Caco-2 (cell line): ENCODE results near the gene PRXL2A. TPM values are rescaled to one million over a fixed set of nuclear protein-coding genes. Genes with fewer than 3 reads are reported as not detected.

ENCODE experiments used
- BruUV-seq: library from RNA; stranded (reverse); fragments of 400-500 nt; replicated peaks from 2 replicates; lab custom pipeline; 2021; lab: Mats Ljungman, UMichigan
- CTCF ChIA-PET: fragments of 300-600 bp; sonication (Branson Sonifier 250); formaldehyde crosslinking; loops from one replicate; lab custom pipeline; 2022; ENCODE audit warnings: antibody characterized with exemption; lab: Charles Lee
- POLR2A ChIA-PET: fragments of 300-600 bp; sonication (Branson Sonifier 250); formaldehyde crosslinking; loops from one replicate; lab custom pipeline; 2022; ENCODE audit warnings: antibody characterized with exemption; lab: Charles Lee
- DNase-seq, 2 experiments: peaks; one replicate each; pipeline versions ENCODE4 v3.0.0 to v3.0.0-alpha.2; 2020 to 2022
- H3K27me3 ChIP-seq: replicated peaks from 2 replicates; pipeline ENCODE4 v1.6.0; 2011; ENCODE audit warnings: low read length; ENCODE audit not compliant: control insufficient read depth, insufficient read depth
- H3K36me3 ChIP-seq: 2 replicates; pipeline ENCODE4 v1.5.1; 2011; ENCODE audit warnings: low read length; ENCODE audit not compliant: control insufficient read depth, insufficient read depth
- H3K4me1 ChIP-seq: fragments of 250-450 bp; sonication (Bioruptor Pico); 2 replicates; pipeline ENCODE4 v1.5.1; 2020; ENCODE audit warnings: mild to moderate bottlenecking
- H3K4me3 ChIP-seq: 2 replicates; pipeline ENCODE4 v1.5.1; 2011; ENCODE audit warnings: low read depth, mild to moderate bottlenecking, control low read depth, low read length
- H3K9me3 ChIP-seq: fragments of 250-450 bp; sonication (Bioruptor Pico); 2 replicates; pipeline ENCODE4 v1.5.1; 2020; ENCODE audit warnings: mild to moderate bottlenecking, moderate library complexity
- H3K27ac Mint-ChIP-seq: one replicate; pipeline ENCODE4 v1.8.0; 2022; ENCODE audit warnings: mixed read lengths; ENCODE audit not compliant: unreplicated experiment
- H3K27me3 Mint-ChIP-seq: one replicate; pipeline ENCODE4 v1.8.0; 2022; ENCODE audit warnings: mixed read lengths; ENCODE audit not compliant: insufficient read depth, unreplicated experiment
- H3K36me3 Mint-ChIP-seq: one replicate; pipeline ENCODE4 v1.8.0; 2022; ENCODE audit warnings: mild to moderate bottlenecking, mixed read lengths; ENCODE audit not compliant: insufficient read depth, unreplicated experiment
- H3K4me1 Mint-ChIP-seq: one replicate; pipeline ENCODE4 v1.8.0; 2022; ENCODE audit warnings: low read depth, mixed read lengths; ENCODE audit not compliant: unreplicated experiment
- H3K4me3 Mint-ChIP-seq: one replicate; pipeline ENCODE4 v1.8.0; 2022; ENCODE audit warnings: mild to moderate bottlenecking, moderate library complexity, mixed read lengths; ENCODE audit not compliant: unreplicated experiment
- H3K9me3 Mint-ChIP-seq: one replicate; pipeline ENCODE4 v1.8.0; 2022; ENCODE audit warnings: mixed read lengths; ENCODE audit not compliant: unreplicated experiment
- intact Hi-C: fragments of 100-400 bp; cut with micrococcal nuclease; formaldehyde crosslinking; loops from one replicate; pipeline ENCODE4 v1.10.0; 2022; ENCODE audit not compliant: unreplicated experiment
- total RNA-seq: library from RNA; stranded (reverse); gene quantifications from 2 replicates; pipeline ENCODE4 v1.2.3, GENCODE V29; 2022
- TF ChIP-seq, protein P1 (sequence below), 2 experiments: fragments of 200-600 bp in 1 of 2; IDR thresholded peaks; 1 replicate in 1 of 2; 2 replicates in 1 of 2; pipeline versions ENCODE4 v1.5.1 to v1.8.0; 2011 to 2022; ENCODE audit warnings: antibody characterized with exemption in 1 of 2, control low read depth in 1 of 2, inconsistent platforms in 1 of 2, low read depth in 1 of 2, low read length in 1 of 2, mild to moderate bottlenecking in 1 of 2, moderate library complexity in 1 of 2; ENCODE audit not compliant: insufficient read depth in 1 of 2, severe bottlenecking in 1 of 2, unreplicated experiment in 1 of 2

Gene PRXL2A
- total RNA-seq, 1 experiment from 2014 or later: 88.6 TPM

- ChIA-PET POLR2A (no interaction called here), CTCF (no interaction called here)
- TF ChIP-seq, protein P1, sequence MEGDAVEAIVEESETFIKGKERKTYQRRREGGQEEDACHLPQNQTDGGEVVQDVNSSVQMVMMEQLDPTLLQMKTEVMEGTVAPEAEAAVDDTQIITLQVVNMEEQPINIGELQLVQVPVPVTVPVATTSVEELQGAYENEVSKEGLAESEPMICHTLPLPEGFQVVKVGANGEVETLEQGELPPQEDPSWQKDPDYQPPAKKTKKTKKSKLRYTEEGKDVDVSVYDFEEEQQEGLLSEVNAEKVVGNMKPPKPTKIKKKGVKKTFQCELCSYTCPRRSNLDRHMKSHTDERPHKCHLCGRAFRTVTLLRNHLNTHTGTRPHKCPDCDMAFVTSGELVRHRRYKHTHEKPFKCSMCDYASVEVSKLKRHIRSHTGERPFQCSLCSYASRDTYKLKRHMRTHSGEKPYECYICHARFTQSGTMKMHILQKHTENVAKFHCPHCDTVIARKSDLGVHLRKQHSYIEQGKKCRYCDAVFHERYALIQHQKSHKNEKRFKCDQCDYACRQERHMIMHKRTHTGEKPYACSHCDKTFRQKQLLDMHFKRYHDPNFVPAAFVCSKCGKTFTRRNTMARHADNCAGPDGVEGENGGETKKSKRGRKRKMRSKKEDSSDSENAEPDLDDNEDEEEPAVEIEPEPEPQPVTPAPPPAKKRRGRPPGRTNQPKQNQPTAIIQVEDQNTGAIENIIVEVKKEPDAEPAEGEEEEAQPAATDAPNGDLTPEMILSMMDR (IDR thresholded peaks at IDR 0.05; ENCODE audit: insufficient read depth in 1 of 2, low read depth in 1 of 2, low read length in 1 of 2, severe bottlenecking in 1 of 2, unreplicated experiment in 1 of 2): no peak
- no peak overlapping the region for H3K4me3 ChIP-seq
- BruUV-seq: no TSS peak
- Mint-ChIP-seq H3K9me3 (no peaks in the 10 kb centered on the region), H3K27me3 (no peaks in the 10 kb centered on the region), H3K36me3 (no peaks in the 10 kb centered on the region), H3K4me3 (no peak overlapping the region), H3K27ac (no peak overlapping the region), H3K4me1 (no peaks in the 10 kb centered on the region)
- H3K27me3 ChIP-seq: no peaks in the 10 kb centered on the region; the same call in 1 of the 2 replicates
- H3K36me3 ChIP-seq: no peaks in the 10 kb centered on the region
- no peak for DNase-seq
- peaks cover 4% of the 10 kb centered on the region; the same call in 1 of the 2 replicates for H3K9me3 ChIP-seq
- H3K4me1 ChIP-seq: no peaks in the 10 kb centered on the region
- intact Hi-C loops: no loop called here
Measured at GRCh38 chr10:80373502-80373901, 34.8 kb upstream of the PRXL2A start.

DNA sequence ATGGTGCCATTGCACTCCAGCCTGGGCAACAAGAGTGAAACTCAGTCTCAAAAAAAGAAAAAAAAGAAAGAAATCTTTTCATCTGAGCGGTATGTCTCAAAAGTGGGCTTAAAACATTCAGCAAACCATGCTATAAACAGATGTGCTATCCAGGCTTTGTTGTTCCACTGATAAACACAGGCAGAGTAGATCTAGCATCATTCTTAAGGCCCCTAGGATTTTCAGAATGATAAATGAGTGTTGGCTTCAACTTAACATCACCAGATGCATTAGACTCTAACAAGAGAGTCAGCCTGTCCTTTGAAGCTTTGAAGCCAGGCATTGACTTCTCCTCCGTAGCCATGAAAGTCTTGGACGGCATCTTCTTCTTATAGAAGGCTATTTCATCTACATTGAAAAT, 28.6 kb upstream of the PRXL2A start:
- Mint-ChIP-seq H3K36me3 (no peaks in the 10 kb centered on the region), H3K4me1 (peaks cover 5% of the 10 kb centered on the region), H3K27ac (no peak overlapping the region), H3K4me3 (no peak overlapping the region), H3K27me3 (peaks cover 3% of the 10 kb centered on the region), H3K9me3 (no peaks in the 10 kb centered on the region)
- Histone ChIP-seq H3K9me3 (no peaks in the 10 kb centered on the region), H3K36me3 (no peaks in the 10 kb centered on the region), H3K4me3 (no peak overlapping the region), H3K27me3 (no peaks in the 10 kb centered on the region), H3K4me1 (no peaks in the 10 kb centered on the region)
- no TSS peak for BruUV-seq
- ChIA-PET CTCF (no interaction called here), POLR2A (no interaction called here)
- TF ChIP-seq, protein P1 (IDR thresholded peaks at IDR 0.05; ENCODE audit: insufficient read depth in 1 of 2, low read depth in 1 of 2, low read length in 1 of 2, severe bottlenecking in 1 of 2, unreplicated experiment in 1 of 2): no peak
- no peak for DNase-seq
- intact Hi-C loops: loop anchor here (5.0 to 10.0 kb wide), 3 partner anchors 215 to 483 kb away; no protein-coding TSS in a partner anchor

DNA sequence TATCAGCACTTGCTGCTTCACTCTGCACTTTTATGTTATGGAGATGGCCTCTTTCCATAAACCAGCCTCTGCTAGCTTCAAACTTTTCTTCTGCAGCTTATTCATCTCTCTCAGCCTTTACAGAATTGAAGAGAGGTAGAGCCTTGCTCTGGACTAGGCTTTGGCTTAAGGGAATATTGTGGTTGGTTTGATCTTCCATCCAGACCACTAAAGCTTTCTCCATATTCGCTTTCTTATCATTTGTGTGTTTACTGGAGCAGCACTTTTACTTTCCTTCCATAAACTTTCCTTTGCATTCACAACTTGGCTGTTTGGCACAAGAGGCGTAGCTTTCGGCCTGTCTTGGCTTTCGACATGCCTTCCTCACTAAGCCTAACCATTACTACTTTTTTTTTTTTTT, 28.2 kb upstream of the PRXL2A start:
- ChIA-PET POLR2A (no interaction called here), CTCF (no interaction called here)
- Mint-ChIP-seq H3K36me3 (no peaks in the 10 kb centered on the region), H3K27me3 (peaks cover 3% of the 10 kb centered on the region), H3K27ac (no peak overlapping the region), H3K4me3 (no peak overlapping the region), H3K4me1 (peaks cover 5% of the 10 kb centered on the region), H3K9me3 (no peaks in the 10 kb centered on the region)
- TF ChIP-seq, protein P1 (IDR thresholded peaks at IDR 0.05; ENCODE audit: insufficient read depth in 1 of 2, low read depth in 1 of 2, low read length in 1 of 2, severe bottlenecking in 1 of 2, unreplicated experiment in 1 of 2): no peak
- Histone ChIP-seq H3K36me3 (no peaks in the 10 kb centered on the region), H3K4me3 (no peak overlapping the region), H3K27me3 (no peaks in the 10 kb centered on the region), H3K9me3 (no peaks in the 10 kb centered on the region), H3K4me1 (no peaks in the 10 kb centered on the region)
- DNase-seq: no peak
- no TSS peak for BruUV-seq
- intact Hi-C loops: loop anchor here (5.0 to 10.0 kb wide), 3 partner anchors 215 to 482 kb away; no protein-coding TSS in a partner anchor
